Right lobe of liver (tissue), 6 donors: ENCODE data around the gene PLAGL2. TPM values are rescaled to one million over a fixed set of nuclear protein-coding genes. Genes with fewer than 3 reads are reported as not detected.

ENCODE experiments used
- ATAC-seq, 4 donors: fragments of 200-7000 bp; cut with Tn5 transposase; one replicate each; pipeline ENCODE4 v1.9.1; 2020; ENCODE audit warnings: mild to moderate bottlenecking in 4 of 4, moderate library complexity in 4 of 4
- DNase-seq, 3 donors: peaks; one replicate each; pipeline ENCODE4 v3.0.0-alpha.2; 2020
- H3K27ac ChIP-seq, 3 donors: fragments of 200-600 bp; one replicate each; pipeline ENCODE4 v1.8.0; 2022
- H3K27me3 ChIP-seq, 2 donors: fragments of 200-600 bp; one replicate each; pipeline ENCODE4 v1.8.0; 2022
- H3K36me3 ChIP-seq, 4 donors: fragments of 200-600 bp; sonication (generic) in 1 of 4; one replicate each; pipeline versions ENCODE4 v1.5.1 to v1.8.0; 2017 to 2022; ENCODE audit warnings: control low read depth in 1 of 4
- H3K4me1 ChIP-seq, 4 donors: fragments of 200-600 bp; sonication (generic) in 1 of 4; one replicate each; pipeline versions ENCODE4 v1.5.1 to v1.8.0; 2017 to 2022; ENCODE audit warnings: control low read depth in 1 of 4
- H3K4me3 ChIP-seq, 3 donors: fragments of 200-600 bp; one replicate each; pipeline ENCODE4 v1.8.0; 2022
- H3K9me3 ChIP-seq, 4 donors: fragments of 200-600 bp; sonication (generic) in 1 of 4; one replicate each; pipeline versions ENCODE4 v1.5.1 to v1.8.0; 2017 to 2022; ENCODE audit warnings: control low read depth in 1 of 4
- POLR2A ChIP-seq: fragments of 450-650 bp; IDR thresholded peaks from one replicate; pipeline ENCODE4 v1.6.1; 2017; ENCODE audit warnings: antibody characterized with exemption, mild to moderate bottlenecking
- WGBS: methylation state at CpG from one replicate; pipeline ENCODE4 v1.1.6; 2018; ENCODE audit warnings: low coverage, low lambda C conversion rate; ENCODE audit not compliant: insufficient coverage; ENCODE audit errors: missing lambda C conversion rate; 5-methylcytosine and 5-hydroxymethylcytosine counted together
- intact Hi-C, 2 donors: fragments of 100-400 bp; cut with DNase I; formaldehyde crosslinking; loops; one replicate each; pipeline versions ENCODE4 v1.11.2 to v1.14.1; 2022
- total RNA-seq, 6 experiments: library from RNA; depleted of rRNA in 2 of 6; stranded (reverse); fragments of >200 nt in 2 of 6; fragmentation: NEBNext Ultra II Directional in 3 of 6; extraction: Animal tissue kit (Norgen Biotek cat#: 25700) in 3 of 6; gene quantifications; one replicate each; pipeline versions ENCODE4 v1.1.0 to v1.2.4, GENCODE V29; 2016 to 2023
- TF ChIP-seq, protein P1 (sequence below), 4 donors: fragments of 200-600 bp in 3 of 4; fragments of 450-650 bp in 1 of 4; IDR thresholded peaks; one replicate each; pipeline versions ENCODE4 v1.5.1 to v1.8.0; 2016 to 2022; ENCODE audit warnings: antibody characterized with exemption in 4 of 4, mild to moderate bottlenecking in 2 of 4
- donor health status: DM: no; HTN: yes; CAD: no.
- donor health status: DM: no; HTN: no; CAD: no.
- donor health status: DM: no; HTN: no; CAD: no.
- donor health status: DM: no; HTN: yes; CAD: no.
- donor health status: DM: no; HTN: yes; CAD: no.

The PLAGL2 gene
- total RNA-seq, 6 experiments from 2014 or later: 1.5 to 3.1 (median 2.4) TPM

DNA sequence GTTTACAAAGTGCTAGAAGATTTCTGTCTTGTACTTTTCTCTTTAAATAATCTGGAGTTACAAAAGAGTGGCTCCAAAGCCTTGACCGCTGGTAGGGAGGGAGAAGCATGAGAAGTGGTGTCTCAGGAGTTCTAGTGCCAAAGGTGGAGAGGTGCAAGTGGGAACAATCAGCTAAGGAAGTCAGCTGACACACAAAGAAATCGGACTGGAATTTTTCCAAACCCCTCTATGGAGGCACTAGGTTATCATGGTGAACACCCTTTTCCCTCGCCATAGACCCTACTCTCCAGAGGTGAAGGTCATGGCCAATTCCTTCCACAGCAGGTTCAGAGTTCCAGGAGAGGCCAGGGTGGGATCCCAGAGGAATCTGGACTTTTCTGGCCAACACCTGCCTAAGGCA lies 14.8 kb downstream of the PLAGL2 start:
- Histone ChIP-seq H3K36me3 (peaks cover 0 to 14% (median 2%) of the 10 kb centered on the region in 4 donors), H3K9me3 (no peaks in the 10 kb centered on the region), H3K4me3 (no peak overlapping the region), H3K4me1 (peaks cover 0 to 33% (median 8%) of the 10 kb centered on the region in 4 donors), H3K27me3 (no peaks in the 10 kb centered on the region), H3K27ac (no peak overlapping the region)
- intact Hi-C loops: no loop called here
- ATAC-seq (no peak), DNase-seq (peak in 1 of 3 donors; percentile 42)
- WGBS: 46% methylated on average over 3 of the region's 3 CpGs
- no peak for TF ChIP-seq POLR2A
- TF ChIP-seq, protein P1, sequence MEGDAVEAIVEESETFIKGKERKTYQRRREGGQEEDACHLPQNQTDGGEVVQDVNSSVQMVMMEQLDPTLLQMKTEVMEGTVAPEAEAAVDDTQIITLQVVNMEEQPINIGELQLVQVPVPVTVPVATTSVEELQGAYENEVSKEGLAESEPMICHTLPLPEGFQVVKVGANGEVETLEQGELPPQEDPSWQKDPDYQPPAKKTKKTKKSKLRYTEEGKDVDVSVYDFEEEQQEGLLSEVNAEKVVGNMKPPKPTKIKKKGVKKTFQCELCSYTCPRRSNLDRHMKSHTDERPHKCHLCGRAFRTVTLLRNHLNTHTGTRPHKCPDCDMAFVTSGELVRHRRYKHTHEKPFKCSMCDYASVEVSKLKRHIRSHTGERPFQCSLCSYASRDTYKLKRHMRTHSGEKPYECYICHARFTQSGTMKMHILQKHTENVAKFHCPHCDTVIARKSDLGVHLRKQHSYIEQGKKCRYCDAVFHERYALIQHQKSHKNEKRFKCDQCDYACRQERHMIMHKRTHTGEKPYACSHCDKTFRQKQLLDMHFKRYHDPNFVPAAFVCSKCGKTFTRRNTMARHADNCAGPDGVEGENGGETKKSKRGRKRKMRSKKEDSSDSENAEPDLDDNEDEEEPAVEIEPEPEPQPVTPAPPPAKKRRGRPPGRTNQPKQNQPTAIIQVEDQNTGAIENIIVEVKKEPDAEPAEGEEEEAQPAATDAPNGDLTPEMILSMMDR (IDR thresholded peaks at IDR 0.05): no peak

DNA sequence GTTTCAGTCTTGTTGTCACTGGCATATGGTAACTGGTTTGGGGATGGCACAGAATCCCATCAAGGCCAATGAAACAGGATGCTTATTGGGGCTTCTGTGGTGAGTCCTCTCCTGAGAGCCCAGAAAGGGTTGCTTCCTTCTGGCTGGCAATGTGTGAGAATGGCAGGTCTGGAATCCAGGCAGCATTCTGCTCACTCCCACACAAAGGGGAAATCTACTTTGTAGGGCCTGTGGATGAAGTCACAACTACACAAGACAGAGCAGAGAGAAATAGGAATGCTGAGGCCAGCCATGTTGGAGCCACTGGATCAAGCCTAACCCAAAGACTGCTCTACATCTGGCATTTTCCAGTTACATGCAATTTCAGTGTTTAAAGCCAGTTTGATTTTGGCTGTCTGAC lies 15.7 kb downstream of the PLAGL2 start:
- H3K9me3 ChIP-seq: no peaks in the 10 kb centered on the region
- peaks cover 0 to 33% (median 8%) of the 10 kb centered on the region in 4 donors for H3K4me1 ChIP-seq
- TF ChIP-seq, protein P1 (IDR thresholded peaks at IDR 0.05): no peak
- TF ChIP-seq POLR2A: no peak
- H3K27me3 ChIP-seq: no peaks in the 10 kb centered on the region
- intact Hi-C loops: no loop called here
- H3K4me3 ChIP-seq: no peak overlapping the region
- peaks cover 0 to 6% (median 0%) of the 10 kb centered on the region in 4 donors for H3K36me3 ChIP-seq
- DNase-seq: peak in 1 of 3 donors; percentile 4
- no peak for ATAC-seq
- no peak overlapping the region for H3K27ac ChIP-seq

DNA sequence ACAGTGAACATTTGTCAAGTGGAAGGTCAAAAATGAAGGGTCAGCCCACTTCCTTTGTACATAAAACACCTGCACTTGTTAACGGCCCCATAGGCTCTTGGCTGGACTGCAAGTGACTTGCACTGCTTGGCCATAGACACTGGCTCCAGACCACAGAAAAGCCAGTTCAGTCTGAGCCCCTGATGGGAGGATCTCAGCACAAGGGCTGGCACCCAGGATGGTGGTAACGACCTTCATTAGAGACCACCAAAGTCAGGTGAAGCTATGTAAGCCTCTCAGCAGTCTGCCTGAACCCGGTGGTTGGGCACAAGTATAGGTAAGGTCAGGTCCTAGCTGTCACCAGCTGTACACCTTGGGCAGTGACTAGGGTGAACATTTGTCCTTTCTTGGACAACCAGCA lies 16.1 kb downstream of the PLAGL2 start:
- Histone ChIP-seq H3K36me3 (peaks cover 0 to 1% (median 0%) of the 10 kb centered on the region in 4 donors), H3K4me1 (peaks cover 0 to 32% (median 8%) of the 10 kb centered on the region in 4 donors), H3K9me3 (no peaks in the 10 kb centered on the region), H3K27me3 (no peaks in the 10 kb centered on the region), H3K27ac (no peak overlapping the region), H3K4me3 (no peak overlapping the region)
- DNase-seq: no peak
- ATAC-seq: no peak
- intact Hi-C loops: no loop called here
- 83% methylated on average over 1 of the region's 3 CpGs for WGBS
- no peak for TF ChIP-seq POLR2A
- TF ChIP-seq, protein P1 (IDR thresholded peaks at IDR 0.05): no peak

DNA sequence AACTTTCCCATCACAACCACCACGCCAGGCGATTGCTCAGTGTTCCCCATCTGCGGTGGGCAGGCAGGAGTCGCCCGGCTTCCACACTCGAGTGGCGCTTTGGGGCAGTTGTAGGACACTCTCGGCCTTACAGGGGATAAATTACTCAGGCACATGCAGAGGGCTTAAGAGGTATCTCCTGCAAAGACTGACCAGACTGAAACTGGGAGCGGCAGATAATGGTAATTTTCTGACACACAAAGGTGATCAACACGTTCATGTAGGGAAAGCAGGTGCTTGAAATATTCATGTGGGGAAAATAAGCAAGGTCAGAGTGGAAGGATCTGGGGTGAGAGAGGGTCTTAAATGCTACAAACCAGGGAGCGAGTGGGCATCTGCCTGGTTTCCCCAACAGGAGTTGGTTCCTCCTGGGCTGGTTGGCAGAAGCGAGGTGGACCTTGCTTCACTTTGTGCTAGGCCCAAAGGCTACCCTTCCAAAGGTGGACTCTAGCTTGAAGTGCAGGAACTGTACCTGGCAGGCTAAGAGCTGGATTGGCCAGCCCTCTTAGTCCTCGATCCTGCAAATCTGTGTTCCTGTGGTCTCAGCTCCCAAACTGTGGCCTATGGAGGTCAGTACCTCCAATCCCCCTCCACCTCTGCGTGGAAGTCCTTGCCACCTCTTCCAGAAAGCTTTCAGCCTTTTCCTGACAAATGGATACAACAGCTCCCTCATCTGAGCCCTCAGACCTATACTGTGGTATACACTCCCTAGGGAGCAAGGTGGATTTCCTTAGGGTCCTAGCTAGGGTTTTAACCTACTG lies 16.7 kb downstream of the PLAGL2 start:
- H3K9me3 ChIP-seq: no peaks in the 10 kb centered on the region
- WGBS: 47% methylated on average over 12 of the region's 14 CpGs
- peak overlapping the region in 1 of 3 donors; percentile 52 for H3K27ac ChIP-seq
- H3K4me1 ChIP-seq: peaks cover 0 to 26% (median 5%) of the 10 kb centered on the region in 4 donors
- H3K27me3 ChIP-seq: no peaks in the 10 kb centered on the region
- peak overlapping the region in 2 of 3 donors; percentile 42 to 60 for H3K4me3 ChIP-seq
- no peaks in the 10 kb centered on the region for H3K36me3 ChIP-seq
- TF ChIP-seq POLR2A: no peak
- TF ChIP-seq, protein P1 (IDR thresholded peaks at IDR 0.05): no peak
- peak in 2 of 4 donors; percentile 6 to 43 for ATAC-seq
- DNase-seq: peak in 1 of 3 donors; percentile 56
- intact Hi-C loops: no loop called here
